SIG-M5 treated with dmso at 0.1 percent for 504 hours (cell line): ENCODE results near the gene ERC1.
A peak's percentile ranks its signal among the peaks of the same experiment; 100 is the strongest.
"Not testable (repeated sequence)": the region's sequence is repeated elsewhere in the genome, so short reads cannot be mapped to it uniquely, and the experiment has no call there.

Source experiments
- DNase-seq: peaks from one replicate; lab custom pipeline; 2025; ENCODE audit not compliant: unreplicated experiment; lab: John Stamatoyannopoulos, UW

Gene ERC1

GRCh38 chr12:1069846-1070245 lies 78.8 kb downstream of the ERC1 start:
- DNase-seq: no peak

DNA sequence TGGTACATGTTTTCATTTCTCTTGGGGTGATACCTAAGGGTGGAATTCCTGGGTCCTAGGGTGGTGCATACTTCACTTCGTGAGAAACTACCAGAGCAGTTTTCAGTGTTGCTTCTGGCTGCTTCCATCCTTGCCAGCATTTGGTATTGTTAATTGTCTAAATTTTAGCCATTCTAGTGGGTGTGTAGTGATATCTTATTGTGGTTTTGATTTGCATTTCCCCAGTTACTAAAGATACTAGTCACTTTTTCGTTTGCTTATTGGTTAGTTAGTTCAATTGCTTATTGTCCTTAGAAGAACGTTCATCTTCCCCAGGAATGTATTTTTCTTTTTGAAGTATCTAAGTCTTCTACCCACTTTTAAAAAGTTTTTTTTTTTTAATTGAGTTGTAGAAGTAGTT lies 80.2 kb downstream of the ERC1 start:
- DNase-seq: no peak

GRCh38 chr12:1073652-1074051 lies 82.6 kb downstream of the ERC1 start:
- no peak for DNase-seq

GRCh38 chr12:1077036-1077803 lies 86.2 kb downstream of the ERC1 start:
- no peak for DNase-seq

DNA sequence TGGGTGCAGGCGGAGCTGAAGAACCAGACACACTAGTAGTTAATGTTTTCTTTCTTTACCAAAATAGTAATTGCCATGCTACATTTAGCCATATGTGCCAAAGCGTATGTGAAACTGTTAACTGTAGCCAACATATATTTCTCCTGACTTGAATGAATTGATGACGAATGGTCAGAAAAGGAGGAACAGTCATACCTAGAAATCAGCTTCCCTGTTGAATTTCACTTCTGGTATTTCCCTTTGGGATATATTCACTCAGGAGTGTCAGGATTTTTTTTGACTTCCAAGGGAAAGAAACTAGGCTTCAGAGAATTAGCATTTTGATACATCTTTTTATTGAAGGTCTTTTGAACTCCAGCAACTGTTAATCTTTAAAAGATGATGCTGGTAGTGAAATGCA lies 87.0 kb downstream of the ERC1 start:
- DNase-seq: no peak

DNA sequence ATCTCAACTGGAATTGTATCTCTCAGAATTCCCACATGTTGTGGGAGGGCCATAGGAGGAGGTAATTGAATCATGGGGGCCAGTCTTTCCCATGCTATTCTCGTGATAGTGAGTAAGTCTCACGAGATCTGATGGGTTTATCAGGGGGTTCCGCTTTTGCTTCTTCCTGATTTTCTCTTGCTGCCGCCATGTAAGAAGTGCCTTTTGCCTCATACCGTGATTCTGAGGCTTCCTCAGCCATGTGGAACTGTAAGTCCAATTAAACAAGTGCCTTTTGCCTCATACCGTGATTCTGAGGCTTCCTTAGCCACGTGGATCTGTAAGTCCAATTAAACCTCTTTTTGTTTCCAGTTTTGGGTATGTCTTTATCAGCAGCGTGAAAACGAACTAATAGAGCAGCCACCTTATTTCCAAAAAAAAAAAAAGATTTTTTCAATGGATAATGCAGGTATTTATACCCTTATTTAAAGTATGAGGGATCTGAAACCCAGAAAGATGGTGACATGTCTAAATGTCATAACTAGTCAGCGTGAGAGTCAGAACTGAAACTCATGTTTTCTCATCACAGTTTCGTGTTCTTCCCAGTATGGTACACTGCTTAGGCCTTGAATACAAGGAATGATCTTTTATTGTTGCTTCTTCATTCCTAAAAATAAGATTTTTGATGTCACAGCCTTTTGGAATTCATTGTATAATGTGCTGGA lies 89.6 kb downstream of the ERC1 start:
- no peak for DNase-seq

GRCh38 chr12:1083151-1083888 lies 92.3 kb downstream of the ERC1 start:
- no peak for DNase-seq

DNA sequence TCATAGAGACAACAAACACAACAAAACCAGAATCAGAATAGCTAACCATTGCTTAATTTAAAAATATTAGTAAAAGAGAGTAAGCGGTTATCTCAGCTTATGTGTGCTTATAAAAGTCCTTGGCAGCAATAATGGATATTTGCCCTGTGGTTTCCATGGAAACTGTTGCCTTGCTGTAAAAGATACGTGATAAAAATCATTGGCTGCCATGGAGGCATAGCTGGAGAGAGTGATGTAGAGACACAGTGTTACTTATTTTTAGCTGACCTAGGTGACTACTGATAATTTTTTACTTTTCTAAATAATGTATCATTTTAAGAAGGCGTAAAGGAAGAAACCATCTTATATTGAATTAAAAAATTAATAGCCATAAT lies 92.9 kb downstream of the ERC1 start:
- DNase-seq: peak; percentile 14

DNA sequence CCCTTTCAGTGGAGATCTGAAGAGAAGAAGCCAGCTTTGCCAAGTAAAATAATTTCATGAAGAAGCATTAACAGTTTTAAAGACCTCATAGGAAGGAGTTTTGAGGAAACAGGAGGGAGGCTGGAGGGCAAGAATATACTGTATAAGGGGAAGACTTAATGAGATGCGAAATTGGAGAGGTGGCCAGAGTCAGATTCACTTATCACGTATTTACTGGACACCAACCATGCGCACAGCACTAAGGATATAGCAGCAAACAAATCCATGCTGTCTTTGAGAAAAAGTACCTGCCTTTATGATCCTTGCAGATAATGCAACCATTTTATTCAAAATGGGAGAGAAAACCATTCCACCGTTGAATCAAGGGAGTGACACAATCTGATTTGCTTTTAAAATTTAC lies 100.3 kb downstream of the ERC1 start:
- no peak for DNase-seq

- peak; percentile 58 for DNase-seq
These were observed 102.2 kb downstream of the ERC1 start for GRCh38 chr12:1093166-1093751.

- DNase-seq: no peak
These were observed 103.7 kb downstream of the ERC1 start for GRCh38 chr12:1094714-1095113.

- no peak for DNase-seq
These were observed 108.1 kb downstream of the ERC1 start for GRCh38 chr12:1099158-1099557.

DNA sequence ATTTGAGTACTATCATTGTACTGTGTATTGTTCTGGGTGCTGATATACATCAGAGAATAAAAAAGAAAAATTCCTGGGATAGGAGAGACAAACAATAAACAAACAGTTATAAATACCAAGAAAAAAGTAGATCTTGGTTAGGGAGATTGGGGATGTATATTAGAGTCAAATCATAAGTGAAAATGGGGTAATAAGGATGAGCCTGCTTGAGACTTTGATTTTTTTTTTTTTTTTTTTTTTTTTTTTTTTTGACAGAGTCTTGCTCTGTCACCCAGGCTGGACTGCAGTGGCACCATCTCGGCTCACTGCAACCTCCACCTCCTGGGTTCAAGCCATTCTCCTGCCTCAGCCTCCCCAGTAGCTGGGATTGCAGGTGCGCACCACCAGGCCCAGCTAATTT lies 108.6 kb downstream of the ERC1 start:
- DNase-seq: not testable (repeated sequence)

- DNase-seq: no peak
These were observed 111.1 kb downstream of the ERC1 start for GRCh38 chr12:1102115-1102514.

- DNase-seq: no peak
These were observed 111.9 kb downstream of the ERC1 start for GRCh38 chr12:1102791-1103450.

DNA sequence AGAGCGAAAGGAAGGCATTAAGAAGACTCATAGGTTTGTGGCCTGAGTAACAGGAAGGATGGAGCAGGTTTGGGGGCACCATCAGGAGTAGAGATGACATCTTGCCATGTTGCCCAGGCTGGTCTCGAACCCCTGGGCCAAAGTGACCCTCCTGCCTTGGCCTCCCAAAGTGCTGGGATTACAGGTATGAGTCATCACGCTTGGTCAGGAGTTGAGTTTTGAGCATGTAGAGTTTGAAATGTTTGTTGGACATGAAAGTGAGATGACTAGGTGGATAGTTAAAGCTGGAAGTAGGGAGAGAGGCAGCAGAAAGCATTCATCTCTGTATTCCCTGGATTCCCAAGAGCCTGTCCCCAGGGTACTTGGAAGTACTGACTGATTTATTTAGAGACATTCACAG lies 112.6 kb downstream of the ERC1 start:
- no peak for DNase-seq

DNA sequence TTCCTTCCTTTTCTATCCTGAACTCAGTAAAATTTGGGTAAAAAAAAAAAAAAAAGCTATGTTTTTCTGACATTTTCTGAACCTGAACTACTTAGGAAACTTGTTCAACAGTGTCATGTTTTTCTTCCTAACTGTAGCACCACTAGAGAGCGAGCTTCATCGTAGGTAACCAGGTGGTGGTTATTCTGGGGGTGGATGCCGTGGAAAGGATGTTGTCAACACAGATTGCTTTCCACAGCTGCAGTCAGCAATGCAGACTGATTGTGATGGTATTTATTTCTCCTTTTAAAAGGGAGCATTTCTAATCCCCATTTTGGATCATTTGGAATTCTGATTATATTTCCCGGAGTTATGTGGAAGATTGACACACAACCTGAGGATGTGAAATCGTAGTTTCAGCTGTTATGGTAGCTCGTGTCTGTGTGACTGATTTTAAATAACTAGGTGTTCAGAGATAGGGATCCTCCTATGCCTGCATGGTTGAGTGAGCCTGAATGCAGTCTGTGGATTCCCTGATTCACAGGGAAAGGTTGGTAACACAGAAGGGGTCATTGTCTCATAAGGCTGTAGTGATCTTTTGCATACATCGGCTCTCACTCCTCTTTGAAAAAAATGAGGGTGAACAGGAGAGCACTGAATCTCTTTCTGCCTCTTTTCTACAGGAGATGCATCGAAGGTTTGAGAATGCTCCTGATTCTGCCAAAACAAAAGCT lies 113.2 kb downstream of the ERC1 start:
- no peak for DNase-seq

- no peak for DNase-seq
These were observed 116.6 kb downstream of the ERC1 start for GRCh38 chr12:1107669-1108068.

DNA sequence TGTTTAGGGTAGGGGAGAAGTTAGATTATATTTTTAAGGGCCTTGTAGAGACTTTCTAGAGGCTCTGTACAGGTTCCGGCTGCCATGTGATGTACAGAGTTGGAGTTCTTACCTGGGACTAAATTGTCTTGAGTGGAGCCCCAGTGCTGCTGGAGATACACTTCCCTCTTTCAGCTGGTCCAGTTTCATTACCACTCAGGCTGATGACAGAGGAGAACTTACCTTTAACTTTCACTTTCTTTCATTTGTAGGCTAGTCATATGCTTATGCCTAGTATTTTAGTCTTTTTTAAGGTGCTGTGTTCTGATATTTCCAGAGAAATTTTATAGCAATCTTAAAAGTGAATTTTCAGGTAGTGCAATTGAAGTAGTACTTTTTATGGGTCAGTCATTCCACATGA lies 117.3 kb downstream of the ERC1 start:
- peak; percentile 26 for DNase-seq

- DNase-seq: no peak
These were observed 124.6 kb downstream of the ERC1 start for GRCh38 chr12:1115484-1116231.
